Measurements from ENCODE around the gene ANKRD27.

ANKRD27 gene

GRCh38 chr19:32580353-32580900 lies 94.6 kb downstream of the ANKRD27 start (continued):
- TF ChIP-seq ZBTB11 (tag by site-specific recombination; conservative IDR thresholded peaks at IDR 0.05; ENCODE audit: low read depth) = no peak
- TF ChIP-seq MEIS1 (CRISPR knock-in tag; IDR thresholded peaks at IDR 0.05; ENCODE audit: borderline replicate concordance) = no peak
- TF ChIP-seq ZNF398 (tag by site-specific recombination; IDR thresholded peaks at IDR 0.05) = no peak
- no peak for TF ChIP-seq PRDM1 (tag by site-specific recombination; IDR thresholded peaks at IDR 0.05)
- peak; percentile 63; the same call in 1 of the 2 replicates for TF ChIP-seq ZNF704 (tag by site-specific recombination; IDR thresholded peaks at IDR 0.05)
- TF ChIP-seq ZXDB (tag by site-specific recombination; IDR thresholded peaks at IDR 0.05) = no peak
- no peak for TF ChIP-seq ZNF121 (tag by site-specific recombination; IDR thresholded peaks at IDR 0.05)
- TF ChIP-seq ZNF280D (tag by site-specific recombination; IDR thresholded peaks at IDR 0.05) = peak; percentile 59
- TF ChIP-seq ZNF529 (tag by site-specific recombination; IDR thresholded peaks at IDR 0.05; ENCODE audit: insufficient replicate concordance) = no peak
- TF ChIP-seq PRDM4 (tag by site-specific recombination; IDR thresholded peaks at IDR 0.05) = no peak
- TF ChIP-seq TRIM28 (IDR thresholded peaks at IDR 0.05; ENCODE audit: borderline replicate concordance, low read length) = no peak
- TF ChIP-seq REPIN1 (tag by site-specific recombination; IDR thresholded peaks at IDR 0.05; ENCODE audit: low read depth) = no peak
- TF ChIP-seq HIC1 (tag by site-specific recombination; IDR thresholded peaks at IDR 0.05) = peak; percentile 59; the same call in 1 of the 2 replicates
- TF ChIP-seq ZNF488 (tag by site-specific recombination; IDR thresholded peaks at IDR 0.05) = no peak
- no peak for TF ChIP-seq ZNF394 (tag by site-specific recombination; IDR thresholded peaks at IDR 0.05; ENCODE audit: borderline replicate concordance)
- no peak for TF ChIP-seq ZBTB20 (tag by site-specific recombination; IDR thresholded peaks at IDR 0.05)
- no peak for TF ChIP-seq ZNF621 (tag by site-specific recombination; IDR thresholded peaks at IDR 0.05)
- TF ChIP-seq ZNF776 (tag by site-specific recombination; IDR thresholded peaks at IDR 0.05; ENCODE audit: borderline replicate concordance) = no peak
- TF ChIP-seq ZNF571 (tag by site-specific recombination; IDR thresholded peaks at IDR 0.05) = no peak
- TF ChIP-seq ZNF785 (tag by site-specific recombination; IDR thresholded peaks at IDR 0.05) = no peak
- no peak for TF ChIP-seq GLI4 (tag by site-specific recombination; IDR thresholded peaks at IDR 0.05)
- no peak for TF ChIP-seq ZNF510 (tag by site-specific recombination; IDR thresholded peaks at IDR 0.05; ENCODE audit: insufficient replicate concordance)
- peak; percentile 42; the same call in 1 of the 2 replicates for TF ChIP-seq ZFP69B (tag by site-specific recombination; IDR thresholded peaks at IDR 0.05)
- no peak for TF ChIP-seq ZNF48 (tag by site-specific recombination; IDR thresholded peaks at IDR 0.05)

All from HEK293 (cell line).